ENCODE data around the gene EFNA3. TPM values are rescaled to one million over a fixed set of nuclear protein-coding genes. Genes with fewer than 3 reads are reported as not detected.

The EFNA3 gene
- total RNA-seq, 2 experiments from 2014 or later, result 0.22 to 0.47 TPM

DNA sequence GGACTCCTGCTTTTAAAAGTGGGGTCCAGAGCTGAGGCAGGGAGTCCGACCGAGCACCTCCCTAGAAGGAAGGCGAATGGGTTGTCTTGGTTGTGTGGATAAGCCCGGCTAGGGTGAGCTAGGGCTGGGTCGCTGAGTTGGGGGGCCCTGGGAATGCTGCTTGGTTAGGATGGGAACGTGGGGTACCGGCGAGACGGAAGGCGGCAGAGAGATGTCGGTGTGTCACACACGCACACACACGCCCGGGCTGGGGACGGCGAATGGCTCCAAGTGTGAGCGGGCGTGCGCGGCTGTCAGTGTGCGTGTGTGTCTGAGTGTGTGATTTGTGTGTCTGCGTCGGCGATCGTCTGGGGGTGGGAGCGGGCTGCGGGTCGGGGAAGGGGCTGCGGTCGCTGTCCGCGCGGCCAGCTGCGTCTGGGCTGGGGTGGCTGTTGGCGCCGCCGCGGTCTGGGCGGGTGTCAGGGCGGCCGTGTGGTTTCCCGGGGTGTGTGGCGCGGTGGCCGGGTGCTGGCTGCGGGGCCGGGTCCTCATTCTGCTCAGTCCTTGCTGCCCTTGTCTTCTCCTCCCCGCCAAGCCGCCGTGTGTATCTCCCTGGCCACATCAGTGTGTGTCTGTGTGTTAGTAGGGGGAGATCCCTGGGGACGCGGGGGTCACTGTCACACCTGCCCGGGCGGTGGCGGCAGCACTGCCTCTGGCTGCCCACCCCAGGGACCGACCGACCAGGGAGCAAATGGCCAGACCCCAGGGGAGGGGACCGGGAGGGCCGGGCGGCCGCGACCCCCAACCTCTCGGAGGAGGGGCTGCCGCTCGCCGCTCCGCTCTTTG lies 1.1 kb downstream of the EFNA3 start:
- peaks cover 46% of the 10 kb centered on the region in 2 experiments for H3K27me3 ChIP-seq (ENCODE audit: control insufficient read depth in 1 of 2, insufficient read depth in 2 of 2, low read length in 2 of 2)
- H3K36me3 Mint-ChIP-seq (ENCODE audit: low read depth), result peaks cover under 1% of the 10 kb centered on the region
- H3K4me1 Mint-ChIP-seq (ENCODE audit: low read depth), result peaks cover 59% of the 10 kb centered on the region
- peaks cover 40% of the 10 kb centered on the region for H3K27me3 Mint-ChIP-seq
- TF ChIP-seq, protein P1, sequence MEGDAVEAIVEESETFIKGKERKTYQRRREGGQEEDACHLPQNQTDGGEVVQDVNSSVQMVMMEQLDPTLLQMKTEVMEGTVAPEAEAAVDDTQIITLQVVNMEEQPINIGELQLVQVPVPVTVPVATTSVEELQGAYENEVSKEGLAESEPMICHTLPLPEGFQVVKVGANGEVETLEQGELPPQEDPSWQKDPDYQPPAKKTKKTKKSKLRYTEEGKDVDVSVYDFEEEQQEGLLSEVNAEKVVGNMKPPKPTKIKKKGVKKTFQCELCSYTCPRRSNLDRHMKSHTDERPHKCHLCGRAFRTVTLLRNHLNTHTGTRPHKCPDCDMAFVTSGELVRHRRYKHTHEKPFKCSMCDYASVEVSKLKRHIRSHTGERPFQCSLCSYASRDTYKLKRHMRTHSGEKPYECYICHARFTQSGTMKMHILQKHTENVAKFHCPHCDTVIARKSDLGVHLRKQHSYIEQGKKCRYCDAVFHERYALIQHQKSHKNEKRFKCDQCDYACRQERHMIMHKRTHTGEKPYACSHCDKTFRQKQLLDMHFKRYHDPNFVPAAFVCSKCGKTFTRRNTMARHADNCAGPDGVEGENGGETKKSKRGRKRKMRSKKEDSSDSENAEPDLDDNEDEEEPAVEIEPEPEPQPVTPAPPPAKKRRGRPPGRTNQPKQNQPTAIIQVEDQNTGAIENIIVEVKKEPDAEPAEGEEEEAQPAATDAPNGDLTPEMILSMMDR (IDR thresholded peaks at IDR 0.05), result no peak
- peaks cover 69% of the 10 kb centered on the region for H3K4me1 ChIP-seq (ENCODE audit: insufficient read depth, low read length)
- ChIA-PET POLR2A (interaction anchor here (1.3 to 2.6 kb wide), 3 partner anchors 9 to 93 kb away, joined by 5 to 7 read pairs (median 6); partner anchors contain the start of genes ADAM15 and KRTCAP2), CTCF (interaction anchor here (1.1 to 2.0 kb wide), 4 partner anchors 9 to 18 kb away, joined by 3 to 8 read pairs (median 6); no protein-coding TSS in a partner anchor)
- H3K36me3 ChIP-seq (ENCODE audit: insufficient read depth, low read length), result no peaks in the 10 kb centered on the region
- H3K9me3 Mint-ChIP-seq, result no peaks in the 10 kb centered on the region
- ATAC-seq (ENCODE audit: poor library complexity) (peak; percentile 28), DNase-seq (peak in 5 of 14 experiments; percentile 24 to 61 (median 53))
- intact Hi-C loops (cut with DNase I, micrococcal nuclease), result loop anchor here (10.0 kb wide), 4 partner anchors 125 to 755 kb away; partner anchors contain the start of genes AQP10 (in 1 of the 2), ATP8B2 (in 1 of the 2), IL6R (in 1 of the 2) and PBXIP1 (in 1 of the 2)
- peak overlapping the region; percentile 48 for H3K4me3 ChIP-seq (ENCODE audit: low read length)
- no peak overlapping the region for H3K27ac ChIP-seq (ENCODE audit: low read depth in 1 of 2, low read length in 2 of 2)
- peaks cover 0 to 30% of the 10 kb centered on the region in 2 experiments for H3K9me3 ChIP-seq (ENCODE audit: control insufficient read depth in 1 of 2, insufficient read depth in 1 of 2, low read length in 2 of 2)
- H3K27ac Mint-ChIP-seq, result peak overlapping the region; percentile 1
- peak overlapping the region; percentile 86 for H3K4me3 Mint-ChIP-seq

DNA sequence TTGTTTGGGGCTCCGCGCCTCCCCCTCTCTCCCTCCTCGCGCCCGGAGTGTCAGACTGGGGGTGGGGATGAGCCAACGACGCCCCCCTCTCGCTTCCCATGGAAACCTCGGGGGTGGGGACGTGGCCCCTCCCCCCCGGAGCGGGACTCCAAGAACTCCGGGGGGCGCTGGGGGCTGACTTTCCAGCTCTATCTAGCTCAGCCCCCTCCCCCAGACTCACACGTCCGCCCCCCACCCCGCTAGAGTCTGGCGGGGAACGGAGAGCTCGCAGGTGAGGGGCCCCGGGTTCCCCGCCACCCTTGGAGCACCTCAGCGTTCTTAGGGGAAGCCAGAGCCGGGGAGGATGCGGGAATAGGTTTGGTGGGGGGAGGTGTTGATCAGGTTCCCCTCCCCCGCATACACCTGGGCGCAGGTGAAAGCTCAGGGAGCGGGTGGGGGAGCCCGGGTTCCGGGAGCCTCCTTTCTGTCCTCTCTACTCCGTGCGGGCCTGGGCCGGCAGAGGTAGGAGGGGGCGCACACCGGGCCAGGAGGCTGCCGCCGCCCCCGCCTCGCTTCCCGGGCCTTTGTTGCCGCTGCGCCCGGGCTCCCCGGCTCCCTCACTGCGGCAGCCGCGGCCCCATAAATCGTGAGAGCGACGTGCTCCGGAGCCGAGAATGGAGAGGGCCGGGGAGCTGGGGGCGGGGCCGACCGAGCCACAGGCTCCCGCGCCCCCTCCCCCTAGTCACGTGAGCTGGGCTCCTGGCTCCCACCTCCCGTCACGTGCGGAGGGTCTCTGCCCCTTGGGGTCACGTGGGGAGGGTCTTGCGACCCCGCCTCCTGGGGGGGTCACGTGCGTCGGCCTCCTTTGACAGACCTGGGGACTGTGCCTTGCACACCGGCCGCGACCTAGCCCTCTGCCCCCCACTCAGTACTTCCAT lies 1.9 kb downstream of the EFNA3 start:
- peaks cover 75% of the 10 kb centered on the region for H3K4me1 ChIP-seq (ENCODE audit: insufficient read depth, low read length)
- H3K36me3 Mint-ChIP-seq (ENCODE audit: low read depth), result peaks cover 3% of the 10 kb centered on the region
- peak overlapping the region; percentile 37 for H3K4me3 ChIP-seq (ENCODE audit: low read length)
- no peak overlapping the region for H3K27ac ChIP-seq (ENCODE audit: low read depth in 1 of 2, low read length in 2 of 2)
- no peak overlapping the region for H3K27ac Mint-ChIP-seq
- peak in 6 of 14 experiments; percentile 34 to 73 (median 46) for DNase-seq
- intact Hi-C loops (cut with DNase I, micrococcal nuclease), result loop anchor here (10.0 kb wide), 4 partner anchors 126 to 756 kb away; partner anchors contain the start of genes AQP10 (in 1 of the 2), ATP8B2 (in 1 of the 2), IL6R (in 1 of the 2) and PBXIP1 (in 1 of the 2)
- CTCF ChIA-PET, result interaction anchor here (1.0 to 2.0 kb wide), 5 partner anchors 9 to 63 kb away, joined by 3 to 8 read pairs (median 5); no protein-coding TSS in a partner anchor
- H3K27me3 Mint-ChIP-seq, result peaks cover 42% of the 10 kb centered on the region
- no peaks in the 10 kb centered on the region for H3K36me3 ChIP-seq (ENCODE audit: insufficient read depth, low read length)
- TF ChIP-seq, protein P1 (IDR thresholded peaks at IDR 0.05), result no peak
- POLR2A ChIA-PET, result interaction anchor here (1.0 to 1.9 kb wide), 3 partner anchors 10 to 92 kb away, joined by 3 to 7 read pairs (median 7); partner anchors contain the start of gene KRTCAP2
- peak overlapping the region; percentile 85 for H3K4me3 Mint-ChIP-seq
- ATAC-seq (ENCODE audit: poor library complexity), result no peak
- H3K9me3 ChIP-seq (ENCODE audit: control insufficient read depth in 1 of 2, insufficient read depth in 1 of 2, low read length in 2 of 2), result peaks cover 0 to 30% of the 10 kb centered on the region in 2 experiments
- H3K9me3 Mint-ChIP-seq, result no peaks in the 10 kb centered on the region
- H3K4me1 Mint-ChIP-seq (ENCODE audit: low read depth), result peaks cover 67% of the 10 kb centered on the region
- H3K27me3 ChIP-seq (ENCODE audit: control insufficient read depth in 1 of 2, insufficient read depth in 2 of 2, low read length in 2 of 2), result peaks cover 46% of the 10 kb centered on the region in 2 experiments

Measured in CD4-positive, alpha-beta T cell (primary cell).